H1 (cell line): Measurements from ENCODE around the gene TMEM17. TPM values are rescaled to one million over a fixed set of nuclear protein-coding genes. Genes with fewer than 3 reads are reported as not detected.

Experiments used
- CHD2 ChIP-seq: IDR thresholded peaks from 2 replicates; pipeline ENCODE4 v1.6.1; 2012; ENCODE audit warnings: low read length, improper control_type of control experiment
- EP300 ChIP-seq, 2 experiments: IDR thresholded peaks; 1 replicate in 1 of 2; 2 replicates in 1 of 2; pipeline ENCODE4 v1.6.1; 2011 to 2012; ENCODE audit warnings: low read depth in 2 of 2, low read length in 2 of 2, mild to moderate bottlenecking in 2 of 2, borderline replicate concordance in 1 of 2, inconsistent platforms in 1 of 2, moderate library complexity in 1 of 2
- POLR2A ChIP-seq, 2 experiments: IDR thresholded peaks; 1 replicate in 1 of 2; 2 replicates in 1 of 2; pipeline ENCODE4 v1.6.1; 2011; ENCODE audit warnings: low read depth in 2 of 2, low read length in 2 of 2, mild to moderate bottlenecking in 2 of 2; ENCODE audit errors: control extremely low read depth in 1 of 2
- SIX5 ChIP-seq: IDR thresholded peaks from 2 replicates; pipeline ENCODE4 v1.6.1; 2011; ENCODE audit warnings: mild to moderate bottlenecking, low read depth, low read length
- TAF1 ChIP-seq: IDR thresholded peaks from 2 replicates; pipeline ENCODE4 v1.6.1; 2011; ENCODE audit warnings: mild to moderate bottlenecking, low read depth, low read length
- polyA plus RNA-seq, 7 experiments: library from polyadenylated mRNA; depleted of rRNA in 3 of 7; stranded (reverse) in 5 of 7; unstranded in 2 of 7; fragments of >200 nt in 5 of 7; fragments of 200-250 nt in 2 of 7; gene quantifications; 1 replicate in 5 of 7; 2 replicates in 1 of 7; 4 replicates in 1 of 7; pipeline versions ENCODE4 v1.2.1 to v1.2.3, GENCODE V29; 2011 to 2013; ENCODE audit warnings: missing spikeins in 2 of 7, mixed read lengths in 2 of 7
- total RNA-seq: library from RNA; stranded (reverse); fragmentation: NEBNext Ultra II Directional; extraction: Animal tissue kit (Norgen Biotek cat#: 25700); gene quantifications from 2 replicates; pipeline ENCODE4 v1.2.1, GENCODE V29; 2021
- TF ChIP-seq, protein P1 (sequence below): IDR thresholded peaks from 2 replicates; pipeline ENCODE4 v1.6.1; 2011; ENCODE audit warnings: low read length, improper control_type of control experiment
- TF ChIP-seq, protein P2 (sequence below): IDR thresholded peaks from 2 replicates; pipeline ENCODE4 v1.6.1; 2012; ENCODE audit warnings: inconsistent platforms

The TMEM17 gene
- total and polyA plus RNA-seq, 2 of the 8 experiments (the other 6 are each of a cell fraction or from before 2014, with no cell fraction given): 0.69 to 1.2 TPM

DNA sequence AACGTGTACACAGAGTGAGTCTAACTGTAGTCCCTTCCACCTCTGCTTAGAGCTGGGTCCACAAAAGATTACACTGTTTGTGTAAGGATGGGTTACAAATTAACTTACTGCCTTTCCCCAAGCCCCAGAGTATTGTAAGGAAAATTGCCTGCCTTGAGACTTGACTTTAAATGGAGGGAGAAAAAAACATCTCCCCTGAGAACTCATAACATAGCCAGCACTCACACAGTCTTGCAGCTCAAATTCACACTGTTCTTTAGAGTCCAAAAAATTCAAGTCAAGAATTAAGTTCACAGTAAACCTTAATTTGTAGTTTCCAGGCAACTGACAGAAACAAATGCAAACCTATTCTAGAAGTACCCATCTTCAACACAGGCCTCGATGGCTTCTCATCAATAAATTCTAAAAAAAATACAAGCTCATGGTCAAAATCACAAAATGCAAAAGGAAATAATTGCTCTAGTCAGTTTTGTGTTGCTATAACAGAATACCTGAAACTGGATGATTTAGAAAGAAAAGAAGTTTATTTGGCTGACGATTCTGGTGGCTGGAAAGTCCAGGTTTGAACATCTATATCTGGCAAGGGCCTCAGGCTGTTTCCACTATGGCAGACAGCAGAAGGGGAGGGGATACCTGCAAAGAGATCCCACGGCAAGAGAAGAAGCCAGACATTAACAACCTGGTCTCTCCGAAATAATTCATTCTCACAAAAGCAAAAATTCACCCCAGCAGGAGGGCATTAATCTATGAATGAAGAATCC lies 34.6 kb upstream of the TMEM17 start (continued):
- TF ChIP-seq, protein P1, sequence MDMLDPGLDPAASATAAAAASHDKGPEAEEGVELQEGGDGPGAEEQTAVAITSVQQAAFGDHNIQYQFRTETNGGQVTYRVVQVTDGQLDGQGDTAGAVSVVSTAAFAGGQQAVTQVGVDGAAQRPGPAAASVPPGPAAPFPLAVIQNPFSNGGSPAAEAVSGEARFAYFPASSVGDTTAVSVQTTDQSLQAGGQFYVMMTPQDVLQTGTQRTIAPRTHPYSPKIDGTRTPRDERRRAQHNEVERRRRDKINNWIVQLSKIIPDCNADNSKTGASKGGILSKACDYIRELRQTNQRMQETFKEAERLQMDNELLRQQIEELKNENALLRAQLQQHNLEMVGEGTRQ: no peak
- TF ChIP-seq CHD2 (no peak), EP300 (IDR thresholded peaks at IDR 0.05; ENCODE audit: borderline replicate concordance in 1 of 2, low read depth in 2 of 2, low read length in 2 of 2) (no peak), POLR2A (IDR thresholded peaks at IDR 0.05; ENCODE audit: control extremely low read depth in 1 of 2, low read depth in 2 of 2, low read length in 2 of 2) (no peak), SIX5 (no peak), TAF1 (no peak)
- TF ChIP-seq, protein P2, sequence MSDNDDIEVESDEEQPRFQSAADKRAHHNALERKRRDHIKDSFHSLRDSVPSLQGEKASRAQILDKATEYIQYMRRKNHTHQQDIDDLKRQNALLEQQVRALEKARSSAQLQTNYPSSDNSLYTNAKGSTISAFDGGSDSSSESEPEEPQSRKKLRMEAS: no peak
